Activated naive CD4-positive, alpha-beta T cell treated with anti-CD3 and anti-CD28 coated beads, Interleukin-2, amount 10 ng/mL, durations not matched to agents 7 days and 5 days (primary cell): ENCODE results near the gene RPL11.
A peak's percentile ranks its signal among the peaks of the same experiment; 100 is the strongest.
"Not testable (repeated sequence)": the region's sequence is repeated elsewhere in the genome, so short reads cannot be mapped to it uniquely, and the experiment has no call there.

Experiments used
- CTCF ChIA-PET: fragments of 350-600 bp; sonication (Branson Sonifier 250); formaldehyde crosslinking; loops from one replicate; lab custom pipeline; 2021; ENCODE audit warnings: antibody characterized with exemption; lab: Charles Lee
- DNase-seq: peaks from one replicate; pipeline ENCODE4 v3.0.0-alpha.2; 2020
- H3K27ac Mint-ChIP-seq: one replicate; pipeline ENCODE4 v1.8.0; 2021; ENCODE audit warnings: mild to moderate bottlenecking, moderate library complexity, mixed read lengths
- H3K27me3 Mint-ChIP-seq: one replicate; pipeline ENCODE4 v1.8.0; 2021; ENCODE audit warnings: mild to moderate bottlenecking, mixed read lengths
- H3K36me3 Mint-ChIP-seq: one replicate; pipeline ENCODE4 v1.8.0; 2021; ENCODE audit warnings: mixed read lengths
- H3K4me1 Mint-ChIP-seq: one replicate; pipeline ENCODE4 v1.8.0; 2021; ENCODE audit warnings: mixed read lengths
- H3K4me3 Mint-ChIP-seq: one replicate; pipeline ENCODE4 v1.8.0; 2021; ENCODE audit warnings: mild to moderate bottlenecking, moderate library complexity, mixed read lengths
- H3K9me3 Mint-ChIP-seq: one replicate; pipeline ENCODE4 v1.8.0; 2021; ENCODE audit warnings: mixed read lengths

RPL11 gene

DNA sequence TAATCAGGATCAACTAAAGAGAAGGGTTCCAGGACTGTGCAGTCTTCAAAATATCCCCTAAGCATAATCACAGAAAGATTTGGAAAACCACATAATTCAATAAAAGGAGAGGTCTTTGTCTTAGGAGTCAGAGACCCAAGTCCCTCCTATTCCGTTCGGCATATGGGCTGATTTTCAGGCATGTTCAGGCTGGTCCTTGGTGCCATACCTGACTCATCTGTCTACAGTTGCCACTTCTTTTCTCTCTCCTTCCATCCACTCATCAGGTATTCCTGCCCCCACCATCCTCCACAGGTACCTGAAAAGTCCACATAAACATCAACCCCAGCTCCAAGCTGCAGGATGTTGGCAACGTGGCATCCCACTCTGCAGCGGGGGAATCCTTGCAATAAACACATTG, 29.7 kb upstream of the RPL11 start:
- Mint-ChIP-seq H3K4me1 (peaks cover 10% of the 10 kb centered on the region), H3K9me3 (no peaks in the 10 kb centered on the region), H3K27ac (no peak overlapping the region), H3K27me3 (peaks cover 3% of the 10 kb centered on the region), H3K4me3 (no peak overlapping the region), H3K36me3 (no peaks in the 10 kb centered on the region)
- no peak for DNase-seq
- CTCF ChIA-PET, result interaction anchor here (1.2 kb wide), 1 partner anchor 25 kb away, joined by 3 read pairs; no protein-coding TSS in a partner anchor

DNA sequence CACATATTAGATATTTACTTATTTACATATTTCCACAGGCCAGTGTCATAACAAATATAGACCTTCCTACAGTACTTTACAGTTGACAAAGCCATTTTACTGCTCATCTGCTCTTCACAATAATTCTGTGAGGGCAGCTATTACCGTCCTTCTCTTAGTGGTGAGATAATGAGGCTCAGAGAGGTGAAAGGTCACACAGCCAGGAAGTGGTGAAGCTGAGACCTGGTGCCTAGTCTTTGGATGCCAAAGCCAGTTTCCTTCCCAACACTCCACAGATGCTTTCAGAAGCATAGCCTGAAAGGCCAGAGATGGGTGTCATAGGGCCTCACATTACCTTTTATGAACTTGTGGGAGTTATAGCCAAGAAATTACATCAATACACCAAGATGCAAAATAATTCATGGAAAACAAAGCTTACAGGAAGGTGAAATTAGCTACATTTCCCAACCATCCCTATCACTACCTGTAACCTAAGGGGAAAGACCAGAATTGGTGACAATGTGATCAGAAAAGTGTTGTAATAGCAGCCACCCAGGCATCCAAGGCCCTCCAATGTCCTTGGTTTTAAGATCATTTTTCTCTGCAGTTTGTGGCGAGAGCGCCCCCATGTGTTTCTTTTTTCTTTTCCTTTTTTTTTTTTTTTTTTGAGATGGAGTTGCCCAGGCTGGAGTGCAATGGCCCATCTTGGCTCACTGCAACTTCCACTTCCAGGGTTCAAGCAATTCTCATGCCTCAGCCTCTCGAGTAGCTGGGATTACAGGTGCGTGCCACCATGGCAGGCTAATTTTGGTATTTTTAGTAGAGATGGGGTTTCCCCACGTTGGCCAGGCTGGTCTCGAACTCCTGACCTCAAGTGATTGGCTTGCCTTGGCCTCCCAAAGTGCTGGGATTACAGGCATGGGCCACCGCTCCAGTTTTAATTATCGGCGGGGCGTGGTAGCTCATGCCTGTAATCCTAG, 26.5 kb upstream of the RPL11 start:
- H3K27ac Mint-ChIP-seq, result no peak overlapping the region
- H3K9me3 Mint-ChIP-seq, result no peaks in the 10 kb centered on the region
- no peak overlapping the region for H3K4me3 Mint-ChIP-seq
- H3K36me3 Mint-ChIP-seq, result no peaks in the 10 kb centered on the region
- no peaks in the 10 kb centered on the region for H3K27me3 Mint-ChIP-seq
- H3K4me1 Mint-ChIP-seq, result peaks cover 10% of the 10 kb centered on the region
- peak; percentile 29 for DNase-seq
- CTCF ChIA-PET, result interaction anchor here (0.8 to 2.3 kb wide), 15 partner anchors 10 to 214 kb away, joined by 3 to 16 read pairs (median 5); partner anchors contain the start of gene RPL11

DNA sequence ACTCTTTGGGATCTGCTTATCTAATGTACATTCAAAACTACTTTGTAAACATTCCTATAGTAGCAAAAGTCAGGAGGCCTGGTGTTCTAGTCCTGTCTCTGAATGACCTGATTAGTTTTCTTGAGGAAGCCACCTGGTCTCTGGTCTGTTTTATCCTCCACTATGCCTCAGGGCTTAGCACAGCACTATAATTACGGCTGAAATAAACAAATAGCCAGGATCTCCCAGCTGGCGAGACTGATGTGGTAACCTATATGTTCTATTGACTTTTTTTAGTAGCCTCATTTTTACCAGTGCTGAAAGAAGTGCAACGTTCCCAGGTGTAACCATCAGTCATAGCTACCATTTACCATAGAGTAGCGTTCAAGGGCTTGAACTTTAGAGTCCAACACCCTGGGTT, 24.2 kb upstream of the RPL11 start:
- no peaks in the 10 kb centered on the region for H3K36me3 Mint-ChIP-seq
- peaks cover 6% of the 10 kb centered on the region for H3K27me3 Mint-ChIP-seq
- H3K4me1 Mint-ChIP-seq, result peaks cover 10% of the 10 kb centered on the region
- H3K9me3 Mint-ChIP-seq, result no peaks in the 10 kb centered on the region
- H3K4me3 Mint-ChIP-seq, result no peak overlapping the region
- CTCF ChIA-PET, result interaction anchor here (1.0 to 1.4 kb wide), 5 partner anchors 9 to 171 kb away, joined by 3 to 5 read pairs (median 3); no protein-coding TSS in a partner anchor
- H3K27ac Mint-ChIP-seq, result no peak overlapping the region
- no peak for DNase-seq

DNA sequence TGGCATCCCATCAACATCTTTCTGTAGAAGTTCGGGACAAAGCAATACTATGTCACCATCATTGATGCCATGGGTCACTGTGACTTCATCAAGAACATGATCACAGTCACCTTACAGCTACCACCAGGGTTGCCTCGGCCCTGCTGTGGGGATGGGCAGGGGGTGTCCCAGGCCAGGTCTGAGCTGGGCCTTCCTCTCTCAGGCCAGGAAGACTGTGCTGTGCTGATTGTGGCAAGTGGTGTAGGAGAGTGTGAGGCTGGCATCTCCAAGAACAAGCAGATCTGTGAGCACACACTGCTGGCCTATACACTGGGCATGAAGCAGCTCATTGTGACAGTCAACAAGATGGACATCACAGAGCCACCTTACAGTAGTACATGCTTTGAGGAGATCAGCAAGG, 20.9 kb upstream of the RPL11 start:
- Mint-ChIP-seq H3K9me3 (no peaks in the 10 kb centered on the region), H3K4me3 (no peak overlapping the region), H3K36me3 (no peaks in the 10 kb centered on the region), H3K27me3 (peaks cover 15% of the 10 kb centered on the region), H3K27ac (no peak overlapping the region), H3K4me1 (no peaks in the 10 kb centered on the region)
- CTCF ChIA-PET, result interaction anchor here (1.0 to 1.2 kb wide), 2 partner anchors 12 to 120 kb away, joined by 3 read pairs; no protein-coding TSS in a partner anchor
- no peak for DNase-seq

DNA sequence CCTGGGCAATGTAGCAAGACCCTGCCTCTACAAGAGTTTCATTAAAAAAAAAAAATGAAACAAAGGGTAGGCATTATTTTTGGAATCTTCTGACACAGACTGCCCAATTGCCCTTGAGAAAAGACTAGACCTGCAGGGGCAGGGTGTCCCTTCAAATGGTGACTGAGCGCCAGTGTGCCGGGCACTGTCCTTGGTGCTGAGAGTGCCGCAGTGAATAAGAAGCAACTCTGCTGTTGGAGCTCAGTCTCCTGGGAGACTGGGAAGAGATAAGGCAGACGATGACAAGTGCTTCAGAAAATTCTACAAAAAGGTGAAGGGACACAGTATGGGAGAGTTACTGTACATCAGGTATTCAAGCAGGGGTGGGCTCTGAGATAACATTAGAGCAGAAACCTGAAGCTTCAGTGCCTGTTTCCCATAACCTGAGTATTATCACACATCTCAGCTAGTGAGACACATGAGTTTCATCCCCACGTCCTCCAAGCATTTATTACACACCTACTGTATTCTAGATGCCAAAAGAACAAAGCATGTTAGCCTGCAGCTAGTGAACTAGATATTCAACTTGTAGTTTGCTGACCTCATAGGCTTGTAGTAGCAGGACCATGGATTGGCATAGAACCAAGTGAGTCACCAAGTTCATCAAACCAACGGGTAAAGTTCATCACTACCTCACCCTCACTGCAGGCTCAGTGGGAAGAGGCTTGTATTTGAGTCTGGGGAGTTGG, 18.4 kb upstream of the RPL11 start:
- Mint-ChIP-seq H3K36me3 (no peaks in the 10 kb centered on the region), H3K9me3 (no peaks in the 10 kb centered on the region), H3K27me3 (peaks cover 30% of the 10 kb centered on the region), H3K4me1 (no peaks in the 10 kb centered on the region), H3K4me3 (no peak overlapping the region), H3K27ac (no peak overlapping the region)
- CTCF ChIA-PET, result interaction anchor here (0.7 kb wide), 1 partner anchor 70 kb away, joined by 5 read pairs; no protein-coding TSS in a partner anchor
- peak; percentile 62 for DNase-seq

DNA sequence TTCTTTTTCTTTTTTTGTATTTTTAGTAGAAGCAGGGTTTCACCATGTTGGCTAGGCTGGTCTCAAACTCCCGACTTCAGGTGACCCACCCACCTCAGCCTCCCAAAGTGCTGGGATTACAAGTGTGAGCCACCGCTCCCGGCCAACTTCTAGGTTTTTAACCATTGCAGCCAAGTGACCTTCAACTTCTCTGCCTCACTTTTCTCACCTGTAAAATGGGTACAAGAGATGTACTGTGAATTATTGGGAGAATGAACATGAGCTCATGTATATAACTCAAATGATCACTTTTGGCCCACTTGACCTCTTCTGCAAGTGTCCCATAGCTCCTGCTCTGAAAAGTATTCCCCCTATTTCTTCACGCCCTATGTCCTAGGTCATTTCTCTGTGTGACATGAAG, 11.8 kb upstream of the RPL11 start:
- H3K36me3 Mint-ChIP-seq, result no peaks in the 10 kb centered on the region
- no peak overlapping the region for H3K27ac Mint-ChIP-seq
- H3K9me3 Mint-ChIP-seq, result no peaks in the 10 kb centered on the region
- H3K27me3 Mint-ChIP-seq, result peaks cover 62% of the 10 kb centered on the region
- CTCF ChIA-PET, result interaction anchor here (0.6 kb wide), 1 partner anchor 11 kb away, joined by 3 read pairs; no protein-coding TSS in a partner anchor
- H3K4me1 Mint-ChIP-seq, result no peaks in the 10 kb centered on the region
- no peak for DNase-seq
- H3K4me3 Mint-ChIP-seq, result no peak overlapping the region

DNA sequence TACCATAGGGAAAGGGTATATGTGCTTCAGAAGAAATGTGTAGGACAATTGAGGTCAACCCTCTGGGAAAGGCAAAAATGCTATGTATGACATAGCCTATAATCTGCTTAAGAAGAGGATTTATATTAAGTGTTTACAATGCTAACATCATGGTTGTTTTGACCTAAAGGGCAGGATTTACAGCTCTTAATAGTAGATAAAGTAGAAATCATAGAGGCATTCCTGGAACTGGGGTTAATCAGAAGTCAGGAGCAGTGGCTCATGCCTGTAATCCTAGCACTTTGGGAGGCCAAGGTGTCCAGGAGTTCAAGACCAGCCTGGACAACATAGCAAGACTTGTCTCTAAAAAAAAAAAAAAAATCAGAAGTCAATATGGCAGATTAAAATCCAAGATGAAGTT, 8.7 kb upstream of the RPL11 start:
- Mint-ChIP-seq H3K36me3 (no peaks in the 10 kb centered on the region), H3K4me1 (no peaks in the 10 kb centered on the region), H3K27me3 (peaks cover 63% of the 10 kb centered on the region), H3K27ac (no peak overlapping the region), H3K4me3 (no peak overlapping the region), H3K9me3 (no peaks in the 10 kb centered on the region)
- no peak for DNase-seq
- CTCF ChIA-PET, result interaction anchor here (1.5 to 2.2 kb wide), 2 partner anchors 9 to 18 kb away, joined by 6 read pairs; partner anchors contain the start of gene RPL11

DNA sequence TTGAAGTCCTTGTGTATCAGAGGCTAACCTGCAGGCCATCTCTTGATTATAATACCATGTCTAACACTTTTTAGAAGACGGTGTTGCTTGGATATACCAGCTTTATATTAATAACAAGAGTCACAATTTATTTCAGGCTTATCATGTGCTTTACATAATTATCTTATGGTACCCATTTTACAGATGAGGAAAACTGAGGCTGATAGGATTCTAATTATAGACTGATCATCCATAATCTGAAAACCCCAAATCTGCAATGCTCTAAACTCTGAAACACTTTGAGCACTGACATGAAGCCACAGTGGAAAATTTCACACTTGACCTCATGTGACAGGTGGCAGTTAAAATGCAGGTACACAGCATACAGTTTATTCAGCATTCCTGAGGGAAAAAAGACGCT, 7.2 kb upstream of the RPL11 start:
- Mint-ChIP-seq H3K36me3 (no peaks in the 10 kb centered on the region), H3K9me3 (no peaks in the 10 kb centered on the region), H3K27me3 (peaks cover 55% of the 10 kb centered on the region), H3K27ac (no peak overlapping the region), H3K4me1 (no peaks in the 10 kb centered on the region), H3K4me3 (no peak overlapping the region)
- no peak for DNase-seq
- CTCF ChIA-PET, result no interaction called here

DNA sequence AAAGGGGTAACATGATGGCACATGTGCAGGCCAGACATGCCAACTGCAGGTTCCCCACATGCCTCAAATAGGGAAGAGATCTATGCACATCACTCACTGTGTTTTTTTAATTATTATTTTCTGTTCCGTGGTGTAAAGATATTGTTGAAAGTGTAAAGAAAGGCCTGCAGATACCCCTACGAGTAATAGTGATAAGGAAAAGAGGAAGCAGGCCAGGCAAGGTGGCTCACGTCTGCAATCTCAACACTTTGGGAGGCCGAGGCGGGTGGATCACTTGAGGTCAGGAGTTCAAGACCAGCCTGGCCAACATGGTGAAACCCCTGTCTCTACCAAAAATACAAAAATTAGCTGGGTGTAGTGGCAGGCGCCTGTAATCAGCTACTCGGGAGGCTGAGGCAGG, 6.4 kb upstream of the RPL11 start:
- H3K36me3 Mint-ChIP-seq, CTCF ChIA-PET, H3K27ac Mint-ChIP-seq, H3K9me3 Mint-ChIP-seq, H3K4me1 Mint-ChIP-seq, DNase-seq, H3K4me3 Mint-ChIP-seq: not testable (repeated sequence)
- peaks cover 48% of the 10 kb centered on the region for H3K27me3 Mint-ChIP-seq

DNA sequence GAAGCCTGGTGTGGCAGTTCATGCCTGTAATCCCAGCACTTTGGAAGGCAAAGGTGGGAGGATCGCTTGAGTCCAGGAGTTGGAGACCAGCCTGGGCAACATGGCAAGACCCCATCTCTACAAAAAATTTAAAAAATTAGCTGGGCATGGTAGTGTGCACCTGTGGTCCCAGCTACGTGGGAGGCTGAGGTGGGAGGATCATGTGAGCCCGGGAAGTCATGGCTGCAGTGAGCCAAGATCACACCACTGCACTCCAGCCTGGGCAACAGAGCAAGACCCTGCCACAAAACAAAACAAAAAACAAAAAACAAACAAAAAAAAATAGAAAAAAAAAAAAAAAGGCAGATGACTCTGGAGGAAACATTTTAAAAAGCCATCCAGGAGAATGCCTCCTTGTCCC, 3.9 kb upstream of the RPL11 start:
- H3K9me3 Mint-ChIP-seq, H3K27ac Mint-ChIP-seq, CTCF ChIA-PET, H3K36me3 Mint-ChIP-seq, DNase-seq, H3K4me3 Mint-ChIP-seq: not testable (repeated sequence)
- Mint-ChIP-seq H3K4me1 (peaks cover 13% of the 10 kb centered on the region), H3K27me3 (peaks cover 29% of the 10 kb centered on the region)

DNA sequence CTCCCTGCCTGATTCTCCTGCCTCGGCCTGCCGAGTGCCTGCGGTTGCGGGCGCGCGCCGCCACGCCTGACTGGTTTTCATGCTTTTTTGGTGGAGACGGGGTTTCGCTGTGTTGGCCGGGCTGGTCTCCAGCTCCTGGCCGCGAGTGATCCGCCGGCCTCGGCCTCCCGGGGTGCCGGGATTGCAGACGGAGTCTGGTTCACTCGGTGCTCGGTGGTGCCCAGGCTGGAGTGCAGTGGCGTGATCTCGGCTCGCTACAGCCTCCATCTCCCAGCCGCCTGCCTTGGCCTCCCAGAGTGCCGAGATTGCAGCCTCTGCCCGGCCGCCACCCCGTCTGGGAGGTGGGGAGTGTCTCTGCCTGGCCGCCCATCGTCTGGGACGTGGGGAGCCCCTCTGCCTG, 3.3 kb upstream of the RPL11 start:
- Mint-ChIP-seq H3K36me3 (peaks cover 13% of the 10 kb centered on the region), H3K4me1 (peaks cover 19% of the 10 kb centered on the region), H3K27me3 (peaks cover 23% of the 10 kb centered on the region)
- H3K4me3 Mint-ChIP-seq, DNase-seq, CTCF ChIA-PET, H3K27ac Mint-ChIP-seq, H3K9me3 Mint-ChIP-seq: not testable (repeated sequence)

DNA sequence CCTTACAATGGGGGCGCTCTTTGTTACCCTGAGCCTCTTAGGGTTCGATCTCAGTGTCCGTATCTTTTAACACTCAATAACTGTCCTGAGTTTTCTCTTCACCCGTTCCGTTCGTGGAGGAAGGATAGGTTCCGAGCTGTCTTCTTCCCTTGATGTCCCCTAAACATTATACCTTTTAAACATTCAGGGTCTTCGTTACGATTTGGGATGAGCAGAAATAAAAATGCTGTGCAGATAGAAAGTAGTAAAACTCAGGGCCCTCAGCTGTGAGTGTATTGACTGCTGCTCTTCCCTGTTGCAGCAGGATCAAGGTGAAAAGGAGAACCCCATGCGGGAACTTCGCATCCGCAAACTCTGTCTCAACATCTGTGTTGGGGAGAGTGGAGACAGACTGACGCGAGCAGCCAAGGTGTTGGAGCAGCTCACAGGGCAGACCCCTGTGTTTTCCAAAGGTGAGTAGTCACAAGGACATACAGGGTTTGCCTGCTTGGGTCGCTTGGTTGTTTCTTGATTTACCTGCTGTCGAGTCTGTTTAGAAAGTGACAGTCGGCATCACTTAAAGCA, 784 bp downstream of the RPL11 start:
- Mint-ChIP-seq H3K36me3 (peaks cover 50% of the 10 kb centered on the region), H3K4me1 (peaks cover 57% of the 10 kb centered on the region)
- no peak for DNase-seq

DNA sequence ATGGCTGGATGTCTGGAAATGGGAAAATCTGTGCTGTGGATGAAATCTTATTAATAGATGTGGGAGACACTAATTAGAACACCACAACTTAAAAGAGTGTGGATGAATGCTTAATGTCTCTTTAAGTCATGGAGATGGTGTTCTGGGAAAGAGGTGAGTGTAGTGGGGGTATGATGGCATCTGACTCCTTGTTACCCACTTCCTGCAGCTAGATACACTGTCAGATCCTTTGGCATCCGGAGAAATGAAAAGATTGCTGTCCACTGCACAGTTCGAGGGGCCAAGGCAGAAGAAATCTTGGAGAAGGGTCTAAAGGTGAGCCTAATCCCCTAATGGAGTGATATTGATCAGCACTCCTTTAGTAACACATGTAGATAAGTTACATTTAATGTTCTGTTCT, 2.0 kb downstream of the RPL11 start:
- no peak overlapping the region for H3K27ac Mint-ChIP-seq
- H3K36me3 Mint-ChIP-seq, result peaks cover 62% of the 10 kb centered on the region
- H3K4me3 Mint-ChIP-seq, result peak overlapping the region; percentile 95
- peaks cover 69% of the 10 kb centered on the region for H3K4me1 Mint-ChIP-seq
- H3K9me3 Mint-ChIP-seq, result no peaks in the 10 kb centered on the region
- CTCF ChIA-PET, result interaction anchor here (1.2 kb wide), 2 partner anchors 9 to 148 kb away, joined by 3 read pairs; no protein-coding TSS in a partner anchor
- DNase-seq, result no peak
- no peaks in the 10 kb centered on the region for H3K27me3 Mint-ChIP-seq

More for the DNA sequence above, 784 bp downstream of the RPL11 start:
- H3K27ac Mint-ChIP-seq, result peak overlapping the region; percentile 94
- CTCF ChIA-PET, result interaction anchor here (0.6 to 1.4 kb wide), 5 partner anchors 8 to 54 kb away, joined by 3 to 7 read pairs (median 5); partner anchors contain the start of gene ELOA
- H3K4me3 Mint-ChIP-seq, result peak overlapping the region; percentile 95
- no peaks in the 10 kb centered on the region for H3K9me3 Mint-ChIP-seq
- H3K27me3 Mint-ChIP-seq, result no peaks in the 10 kb centered on the region

DNA sequence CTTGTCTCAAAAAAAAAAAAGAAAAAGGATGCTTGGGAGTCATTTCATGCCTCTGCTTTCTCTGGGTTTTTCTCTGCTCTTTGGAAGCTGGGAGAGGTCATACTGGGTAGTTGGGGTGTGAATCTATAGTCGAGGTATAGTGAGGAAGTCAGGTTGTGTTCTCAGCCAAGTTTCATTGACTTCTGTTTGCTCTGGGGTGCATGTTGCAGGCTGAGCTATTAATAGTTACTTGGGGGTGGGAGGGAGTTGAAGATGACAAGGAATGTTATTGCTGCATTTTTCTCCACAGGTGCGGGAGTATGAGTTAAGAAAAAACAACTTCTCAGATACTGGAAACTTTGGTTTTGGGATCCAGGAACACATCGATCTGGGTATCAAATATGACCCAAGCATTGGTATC, 2.8 kb downstream of the RPL11 start:
- Mint-ChIP-seq H3K36me3 (peaks cover 65% of the 10 kb centered on the region), H3K4me3 (peak overlapping the region; percentile 39), H3K27me3 (no peaks in the 10 kb centered on the region), H3K27ac (no peak overlapping the region), H3K4me1 (peaks cover 70% of the 10 kb centered on the region), H3K9me3 (no peaks in the 10 kb centered on the region)
- CTCF ChIA-PET, result interaction anchor here (1.2 kb wide), 2 partner anchors 8 to 149 kb away, joined by 3 read pairs; no protein-coding TSS in a partner anchor
- no peak for DNase-seq
